IMR-90 (cell line): ENCODE measurements around the gene CCDC92. TPM values are rescaled to one million over a fixed set of nuclear protein-coding genes. Genes with fewer than 3 reads are reported as not detected.

ENCODE experiments used
- ATAC-seq: fragments of 200-7000 bp; cut with Tn5 transposase; 2 replicates; pipeline ENCODE4 v1.9.1; 2020; ENCODE audit warnings: low read depth, mild to moderate bottlenecking, moderate library complexity
- BruUV-seq: library from RNA; stranded (reverse); fragments of 400-500 nt; replicated peaks from 2 replicates; lab custom pipeline; 2021; lab: Mats Ljungman, UMichigan
- CTCF ChIA-PET: fragments of 300-600 bp; formaldehyde crosslinking; extraction: SDS; loops from one replicate; lab custom pipeline; 2021; ENCODE audit warnings: antibody characterized with exemption; lab: Yijun Ruan, JAX
- POLR2A ChIA-PET: fragments of 300-600 bp; sonication (Branson Sonifier 250); formaldehyde crosslinking; loops from one replicate; lab custom pipeline; 2022; ENCODE audit warnings: antibody characterized with exemption; ENCODE audit not compliant: unreplicated experiment; lab: Charles Lee
- DNase-seq: peaks from one replicate; pipeline ENCODE4 v3.0.0; 2013
- H2AFZ ChIP-seq: replicated peaks from 2 replicates; pipeline ENCODE3; 2013; ENCODE audit warnings: low read length, mild to moderate bottlenecking; ENCODE audit not compliant: poor library complexity
- H2AK5ac ChIP-seq: 2 replicates; pipeline ENCODE4 v1.6.1; 2013; ENCODE audit warnings: low read depth, low read length, inconsistent platforms
- H2AK9ac ChIP-seq: replicated peaks from 2 replicates; pipeline ENCODE3; 2013; ENCODE audit warnings: mild to moderate bottlenecking, low read depth, low read length, moderate library complexity; ENCODE audit not compliant: poor library complexity
- H2BK120ac ChIP-seq: 2 replicates; pipeline ENCODE4 v1.6.1; 2013; ENCODE audit warnings: low read depth, low read length, inconsistent platforms
- H2BK15ac ChIP-seq: 3 replicates; pipeline ENCODE4 v1.6.1; 2013; ENCODE audit warnings: low read depth, low read length, inconsistent platforms
- H2BK20ac ChIP-seq: 2 replicates; pipeline ENCODE4 v1.6.1; 2013; ENCODE audit warnings: low read depth, mild to moderate bottlenecking, inconsistent platforms, low read length, moderate library complexity
- H2BK5ac ChIP-seq: 2 replicates; pipeline ENCODE4 v1.6.1; 2013; ENCODE audit warnings: mild to moderate bottlenecking, low read depth, low read length, inconsistent platforms; ENCODE audit not compliant: poor library complexity, severe bottlenecking
- H3K14ac ChIP-seq: replicated peaks from 2 replicates; pipeline ENCODE4 v1.6.1; 2013; ENCODE audit warnings: low read depth, low read length, inconsistent platforms
- H3K18ac ChIP-seq: 2 replicates; pipeline ENCODE4 v1.6.1; 2013; ENCODE audit warnings: low read depth, low read length, control low read depth
- H3K23ac ChIP-seq: 2 replicates; pipeline ENCODE4 v1.6.1; 2013; ENCODE audit warnings: low read depth, low read length, inconsistent platforms
- H3K27ac ChIP-seq: 2 replicates; pipeline ENCODE4 v1.5.1; 2013; ENCODE audit warnings: mild to moderate bottlenecking, control low read depth, low read length; ENCODE audit not compliant: insufficient read depth
- H3K27me3 ChIP-seq: 2 replicates; pipeline ENCODE4 v1.6.1; 2013; ENCODE audit warnings: low read length; ENCODE audit not compliant: control insufficient read depth, insufficient read depth
- H3K36me3 ChIP-seq: 2 replicates; pipeline ENCODE4 v1.6.1; 2013; ENCODE audit warnings: low read length, mixed read lengths; ENCODE audit not compliant: control insufficient read depth, insufficient read depth
- H3K4ac ChIP-seq: 2 replicates; pipeline ENCODE4 v1.6.1; 2013; ENCODE audit warnings: low read depth, low read length, inconsistent platforms
- H3K4me1 ChIP-seq: 2 replicates; pipeline ENCODE4 v1.6.1; 2013; ENCODE audit warnings: low read length, mixed read lengths; ENCODE audit not compliant: control insufficient read depth, insufficient read depth
- H3K4me2 ChIP-seq: 2 replicates; pipeline ENCODE4 v1.6.1; 2013; ENCODE audit warnings: low read depth, mild to moderate bottlenecking, control low read depth, low read length, moderate library complexity
- H3K4me3 ChIP-seq: 2 replicates; pipeline ENCODE4 v1.5.1; 2013; ENCODE audit warnings: low read depth, mild to moderate bottlenecking, control low read depth, low read length, moderate library complexity; ENCODE audit not compliant: insufficient read depth
- H3K56ac ChIP-seq: 2 replicates; pipeline ENCODE4 v1.6.1; 2013; ENCODE audit warnings: low read length, inconsistent platforms; ENCODE audit not compliant: insufficient read depth; ENCODE audit errors: extremely low read depth
- H3K79me1 ChIP-seq, 2 experiments: 2 replicates each; pipeline ENCODE4 v1.6.1; 2013; ENCODE audit warnings: low read length in 2 of 2, inconsistent platforms in 1 of 2, low read depth in 1 of 2
- H3K9ac ChIP-seq: 2 replicates; pipeline ENCODE4 v1.6.1; 2013; ENCODE audit warnings: low read depth, low read length, control low read depth
- H3K9me1 ChIP-seq: 2 replicates; pipeline ENCODE4 v1.6.1; 2013; ENCODE audit warnings: low read length, inconsistent platforms; ENCODE audit not compliant: insufficient read depth
- H3K9me3 ChIP-seq: 2 replicates; pipeline ENCODE4 v1.6.1; 2013; ENCODE audit warnings: low read length; ENCODE audit not compliant: control insufficient read depth, insufficient read depth
- H4K20me1 ChIP-seq: 2 replicates; pipeline ENCODE4 v1.6.1; 2013; ENCODE audit warnings: low read length, inconsistent platforms; ENCODE audit not compliant: insufficient read depth
- H4K5ac ChIP-seq: 2 replicates; pipeline ENCODE4 v1.6.1; 2013; ENCODE audit warnings: mild to moderate bottlenecking, low read depth, low read length, control low read depth
- H4K8ac ChIP-seq, 2 experiments: 2 replicates each; pipeline ENCODE4 v1.6.1; 2013; ENCODE audit warnings: low read depth in 2 of 2, low read length in 2 of 2, control low read depth in 1 of 2, inconsistent platforms in 1 of 2
- H4K91ac ChIP-seq: 2 replicates; pipeline ENCODE4 v1.6.1; 2013; ENCODE audit warnings: low read depth, low read length, inconsistent platforms; ENCODE audit not compliant: insufficient read depth
- CEBPB ChIP-seq: IDR thresholded peaks from 2 replicates; pipeline ENCODE4 v1.6.1; 2012; ENCODE audit warnings: low read depth, low read length, improper control_type of control experiment
- CHD1 ChIP-seq: IDR thresholded peaks from 2 replicates; pipeline ENCODE4 v1.6.1; 2012; ENCODE audit warnings: low read depth, low read length, improper control_type of control experiment
- MAFK ChIP-seq: IDR thresholded peaks from 2 replicates; pipeline ENCODE4 v1.6.1; 2012; ENCODE audit warnings: low read depth, low read length, improper control_type of control experiment
- NFE2L2 ChIP-seq: fragments of 150-350 bp; IDR thresholded peaks from 2 replicates; pipeline ENCODE4 v1.6.1; 2016; ENCODE audit warnings: low read depth, mild to moderate bottlenecking, low read length
- RAD21 ChIP-seq: IDR thresholded peaks from 2 replicates; pipeline ENCODE4 v1.6.1; 2012; ENCODE audit warnings: low read length, improper control_type of control experiment
- RFX5 ChIP-seq: IDR thresholded peaks from 2 replicates; pipeline ENCODE4 v1.8.0; 2012; ENCODE audit warnings: low read depth, mild to moderate bottlenecking, low read length, moderate library complexity
- WGBS, 2 experiments: methylation state at CpG; one replicate each; pipeline versions ENCODE4 v1.1.5 to v1.1.7; 2013; ENCODE audit warnings: missing lambda C conversion rate in 2 of 2; ENCODE audit not compliant: insufficient read length in 1 of 2; ENCODE audit errors: extremely low coverage in 2 of 2; 5-methylcytosine and 5-hydroxymethylcytosine counted together
- dilution Hi-C: fragments of 300-500 bp; cut with HindIII; formaldehyde crosslinking; loops from one replicate; pipeline ENCODE4 v1.14.3; 2018; ENCODE audit warnings: low sequenced_read_pairs; ENCODE audit not compliant: unreplicated experiment
- in situ Hi-C: fragments of 300-500 bp; cut with MboI; formaldehyde crosslinking; loops from 3 replicates; pipeline ENCODE4 v1.14.3; 2019; ENCODE audit warnings: low sequenced_read_pairs, inconsistent platforms, mixed read lengths
- intact Hi-C: fragments of 100-400 bp; cut with micrococcal nuclease; formaldehyde crosslinking; loops from 2 replicates; pipeline ENCODE4 v1.10.0; 2022
- polyA plus RNA-seq, 3 experiments: library from polyadenylated mRNA; depleted of rRNA; stranded (reverse); fragments of >200 nt; gene quantifications; 2 replicates each; pipeline ENCODE4 v1.2.3, GENCODE V29; 2012; ENCODE audit warnings: low replicate concordance in 1 of 3
- total RNA-seq: library from RNA; depleted of rRNA; stranded (reverse); fragments of >200 nt; gene quantifications from 2 replicates; pipeline ENCODE4 v1.2.3, GENCODE V29; 2012
- TF ChIP-seq, protein P1 (sequence below): fragments of 150-350 bp; IDR thresholded peaks from 2 replicates; pipeline ENCODE4 v1.6.1; 2016; ENCODE audit warnings: low read depth, mild to moderate bottlenecking, low read length, moderate library complexity, borderline replicate concordance

The CCDC92 gene
- total and polyA plus RNA-seq, 2 of the 4 experiments (the other 2 are of a cell fraction) = 5.7 to 55.5 TPM

- WGBS, 2 experiments = no CpG with 5 or more reads among the region's 8 CpGs
- no peak for ATAC-seq
- Histone ChIP-seq H4K5ac (no peak overlapping the region), H2AFZ (peak overlapping the region; percentile 53), H3K4me3 (no peak overlapping the region), H3K56ac (no peak overlapping the region), H3K9me1 (no peaks in the 10 kb centered on the region), H4K20me1 (no peaks in the 10 kb centered on the region), H3K4ac (no peak overlapping the region), H3K27ac (no peak overlapping the region), H2BK5ac (no peak overlapping the region), H4K91ac (peak overlapping the region; percentile 39; the same call in 1 of the 2 replicates), H2AK9ac (no peak overlapping the region), H2BK120ac (no peak overlapping the region), H3K9ac (no peak overlapping the region), H3K36me3 (no peaks in the 10 kb centered on the region), H3K18ac (no peak overlapping the region; the same call in 1 of the 2 replicates), H3K14ac (no peak overlapping the region), H2AK5ac (0 out of 2 replicates have a peak overlapping the region, but pooled peaks have one; percentile 4), H3K4me2 (peak overlapping the region; percentile 55), H3K9me3 (no peaks in the 10 kb centered on the region), H3K4me1 (peaks cover 5% of the 10 kb centered on the region), H3K27me3 (peaks cover 8% of the 10 kb centered on the region; the same call in 1 of the 2 replicates), H3K23ac (no peak overlapping the region), H2BK20ac (no peak overlapping the region), H2BK15ac (no peak overlapping the region; the same call in 2 of the 3 replicates), H4K8ac (no peak overlapping the region), H3K79me1 (no peaks in the 10 kb centered on the region)
- TF ChIP-seq RFX5 (no peak), CHD1 (no peak), NFE2L2 (no peak), CEBPB (peak; percentile 46; the same call in 1 of the 2 replicates), RAD21 (no peak), MAFK (no peak)
- TF ChIP-seq, protein P1, sequence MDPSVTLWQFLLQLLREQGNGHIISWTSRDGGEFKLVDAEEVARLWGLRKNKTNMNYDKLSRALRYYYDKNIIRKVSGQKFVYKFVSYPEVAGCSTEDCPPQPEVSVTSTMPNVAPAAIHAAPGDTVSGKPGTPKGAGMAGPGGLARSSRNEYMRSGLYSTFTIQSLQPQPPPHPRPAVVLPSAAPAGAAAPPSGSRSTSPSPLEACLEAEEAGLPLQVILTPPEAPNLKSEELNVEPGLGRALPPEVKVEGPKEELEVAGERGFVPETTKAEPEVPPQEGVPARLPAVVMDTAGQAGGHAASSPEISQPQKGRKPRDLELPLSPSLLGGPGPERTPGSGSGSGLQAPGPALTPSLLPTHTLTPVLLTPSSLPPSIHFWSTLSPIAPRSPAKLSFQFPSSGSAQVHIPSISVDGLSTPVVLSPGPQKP = no peak
- intact Hi-C loops = no loop called here
- dilution Hi-C loops = no loop called here
- ChIA-PET CTCF (interaction anchor here (0.7 kb wide), 1 partner anchor 100 kb away, joined by 3 read pairs; no protein-coding TSS in a partner anchor), POLR2A (no interaction called here)
- no TSS peak for BruUV-seq
- peak; percentile 20 for DNase-seq
- in situ Hi-C loops = no loop called here
Measured at GRCh38 chr12:123896767-123897166, 75.9 kb downstream of the CCDC92 start.
